Activated T-helper 2 cell treated with anti-CD3 and anti-CD28 coated beads, Interferon-gamma antibody, Interleukin-2, Interleukin-4, amounts not matched to agents 10 μg/mL and 5 μg/mL and 100 μg/mL, durations not matched to agents 14 hours and 24 hours and 36 hours (primary cell): ENCODE measurements around the gene PRKAG2. TPM values are rescaled to one million over a fixed set of nuclear protein-coding genes. Genes with fewer than 3 reads are reported as not detected.

Source experiments
- DNase-seq: peaks from one replicate; pipeline ENCODE4 v3.0.0; 2021; ENCODE audit warnings: low spot score
- H3K27ac Mint-ChIP-seq: one replicate; pipeline ENCODE4 v1.8.0; 2021; ENCODE audit warnings: mixed read lengths
- H3K27me3 Mint-ChIP-seq: one replicate; pipeline ENCODE4 v1.8.0; 2021; ENCODE audit warnings: low read depth, mixed read lengths
- H3K36me3 Mint-ChIP-seq: one replicate; pipeline ENCODE4 v1.8.0; 2021; ENCODE audit warnings: low read depth, mixed read lengths
- H3K4me1 Mint-ChIP-seq: one replicate; pipeline ENCODE4 v1.8.0; 2021; ENCODE audit warnings: low read depth, mixed read lengths
- H3K4me3 Mint-ChIP-seq: one replicate; pipeline ENCODE4 v1.8.0; 2021; ENCODE audit warnings: low read depth, mild to moderate bottlenecking, moderate library complexity, mixed read lengths
- H3K9me3 Mint-ChIP-seq: one replicate; pipeline ENCODE4 v1.8.0; 2021; ENCODE audit warnings: mixed read lengths
- intact Hi-C: fragments of 100-400 bp; cut with micrococcal nuclease; formaldehyde crosslinking; loops from one replicate; pipeline ENCODE4 v1.15.1; 2023
- total RNA-seq: library from RNA; stranded (reverse); gene quantifications from 2 replicates; pipeline ENCODE4 v1.2.3, GENCODE V29; 2022

Gene PRKAG2
- total RNA-seq, 1 donor from 2014 or later: 14.9 TPM

GRCh38 chr7:151716323-151716722 is 160.6 kb downstream of the PRKAG2 start:
- intact Hi-C loops: no loop called here
- no peaks in the 10 kb centered on the region for H3K9me3 Mint-ChIP-seq
- H3K27ac Mint-ChIP-seq: no peak overlapping the region
- no peak overlapping the region for H3K4me3 Mint-ChIP-seq
- H3K36me3 Mint-ChIP-seq: no peaks in the 10 kb centered on the region
- DNase-seq: no peak
- H3K27me3 Mint-ChIP-seq: no peaks in the 10 kb centered on the region
- peaks cover 5% of the 10 kb centered on the region for H3K4me1 Mint-ChIP-seq

GRCh38 chr7:151715666-151716315 is 161.1 kb downstream of the PRKAG2 start:
- intact Hi-C loops: no loop called here
- peaks cover 5% of the 10 kb centered on the region for H3K4me1 Mint-ChIP-seq
- no peaks in the 10 kb centered on the region for H3K36me3 Mint-ChIP-seq
- H3K27me3 Mint-ChIP-seq: no peaks in the 10 kb centered on the region
- no peak overlapping the region for H3K27ac Mint-ChIP-seq
- no peak overlapping the region for H3K4me3 Mint-ChIP-seq
- no peak for DNase-seq
- no peaks in the 10 kb centered on the region for H3K9me3 Mint-ChIP-seq

GRCh38 chr7:151714201-151714600 is 162.7 kb downstream of the PRKAG2 start:
- DNase-seq: no peak
- Mint-ChIP-seq H3K4me3 (no peak overlapping the region), H3K4me1 (peaks cover 5% of the 10 kb centered on the region), H3K27ac (no peak overlapping the region), H3K9me3 (no peaks in the 10 kb centered on the region), H3K36me3 (no peaks in the 10 kb centered on the region), H3K27me3 (no peaks in the 10 kb centered on the region)
- intact Hi-C loops: no loop called here

- Mint-ChIP-seq H3K27me3 (no peaks in the 10 kb centered on the region), H3K9me3 (no peaks in the 10 kb centered on the region), H3K4me3 (no peak overlapping the region), H3K4me1 (peaks cover 5% of the 10 kb centered on the region), H3K36me3 (no peaks in the 10 kb centered on the region), H3K27ac (no peak overlapping the region)
- DNase-seq: no peak
- intact Hi-C loops: no loop called here
Observed at GRCh38 chr7:151712810-151713125, 164.1 kb downstream of the PRKAG2 start.

DNA sequence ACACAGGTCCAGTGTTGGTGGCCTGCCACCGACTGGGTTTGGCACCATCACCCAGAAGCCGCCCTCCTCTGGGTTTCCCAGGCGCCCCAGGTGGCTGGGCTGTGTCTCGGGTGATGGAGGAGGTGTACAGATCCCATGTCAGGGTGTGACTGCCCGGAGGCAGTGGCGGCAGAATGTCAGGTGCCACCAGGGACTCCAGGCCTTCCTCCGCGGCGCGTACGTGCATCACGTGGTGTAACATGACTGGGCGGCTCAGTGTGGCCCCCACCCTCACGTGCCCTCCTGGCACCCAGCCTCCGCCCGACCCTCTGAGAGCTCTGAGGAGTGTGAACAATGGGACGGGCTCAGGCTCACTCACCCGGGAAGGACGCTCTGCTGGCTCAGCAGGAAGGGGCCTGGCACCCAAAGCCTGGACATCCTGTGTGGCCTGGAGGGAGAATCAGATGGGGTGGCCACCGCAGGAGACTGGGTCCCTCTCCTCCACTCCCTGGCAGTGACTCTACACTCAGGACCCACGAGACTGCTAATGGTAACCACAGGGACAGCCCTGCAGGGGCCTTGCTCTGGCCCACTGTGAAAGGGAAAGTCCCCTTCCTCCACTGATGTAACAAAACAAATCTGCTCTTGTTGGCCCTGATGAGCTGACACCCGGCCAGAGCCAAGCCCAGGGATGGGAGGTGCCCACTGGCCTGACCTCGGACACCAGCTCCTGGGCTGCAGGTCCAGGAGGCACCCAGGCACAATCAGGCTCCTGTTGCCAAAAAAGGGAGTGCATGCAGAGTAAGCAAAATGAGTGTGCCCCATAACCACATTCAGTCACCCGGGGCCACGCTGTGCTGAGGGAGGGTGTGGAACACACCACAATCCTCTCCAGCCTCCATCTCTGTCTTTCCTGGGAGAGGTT is 164.8 kb downstream of the PRKAG2 start:
- Mint-ChIP-seq H3K27ac (no peak overlapping the region), H3K4me1 (peaks cover 5% of the 10 kb centered on the region), H3K4me3 (no peak overlapping the region), H3K36me3 (no peaks in the 10 kb centered on the region), H3K9me3 (no peaks in the 10 kb centered on the region), H3K27me3 (no peaks in the 10 kb centered on the region)
- DNase-seq: no peak
- intact Hi-C loops: no loop called here

GRCh38 chr7:151711435-151711872 is 165.5 kb downstream of the PRKAG2 start:
- H3K36me3 Mint-ChIP-seq: no peaks in the 10 kb centered on the region
- H3K27me3 Mint-ChIP-seq: no peaks in the 10 kb centered on the region
- H3K27ac Mint-ChIP-seq: no peak overlapping the region
- H3K4me1 Mint-ChIP-seq: peaks cover 5% of the 10 kb centered on the region
- H3K4me3 Mint-ChIP-seq: no peak overlapping the region
- H3K9me3 Mint-ChIP-seq: no peaks in the 10 kb centered on the region
- no peak for DNase-seq
- intact Hi-C loops: no loop called here

DNA sequence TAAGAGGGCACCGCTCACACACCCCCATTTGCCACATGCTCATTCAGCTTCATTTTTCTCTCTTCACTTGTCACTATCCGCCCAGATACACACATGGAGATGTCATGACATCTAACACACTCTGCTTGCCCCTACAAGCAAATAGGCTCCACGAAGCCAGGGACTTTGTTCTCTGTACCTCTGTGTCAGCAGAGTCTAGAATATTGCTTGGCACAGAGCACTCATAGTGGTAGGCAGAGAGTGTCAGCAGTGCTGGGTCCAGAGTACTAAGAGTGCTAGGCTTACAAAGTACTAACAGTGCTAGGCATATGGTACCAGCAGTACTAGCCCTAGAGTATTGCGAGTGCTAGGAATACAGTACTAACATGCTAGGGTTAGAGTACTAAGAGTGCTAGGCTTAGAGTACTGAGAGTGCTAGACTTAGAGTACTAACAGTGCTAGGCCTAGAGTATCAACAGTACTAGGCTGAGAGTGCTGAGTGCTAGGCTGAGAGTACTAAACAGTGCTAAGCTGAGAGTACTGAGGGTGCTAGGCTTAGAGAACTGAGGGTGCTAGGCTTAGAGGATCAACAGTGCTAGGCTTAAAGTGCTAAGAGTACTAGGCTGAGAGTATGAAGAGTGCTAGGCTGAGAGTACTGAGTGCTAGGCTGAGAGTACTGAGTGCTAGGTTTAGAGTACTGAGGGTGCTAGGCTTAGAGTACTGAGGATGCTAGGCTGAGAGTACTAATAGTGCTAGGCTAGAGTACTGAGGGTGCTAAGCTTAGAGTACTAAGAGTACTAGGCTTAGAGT is 166.1 kb downstream of the PRKAG2 start:
- Mint-ChIP-seq H3K27me3 (no peaks in the 10 kb centered on the region), H3K4me1 (peaks cover 5% of the 10 kb centered on the region), H3K4me3 (no peak overlapping the region), H3K9me3 (no peaks in the 10 kb centered on the region), H3K27ac (no peak overlapping the region), H3K36me3 (no peaks in the 10 kb centered on the region)
- no peak for DNase-seq
- intact Hi-C loops: no loop called here

GRCh38 chr7:151710121-151710640 is 166.7 kb downstream of the PRKAG2 start:
- Mint-ChIP-seq H3K4me3 (no peak overlapping the region), H3K4me1 (peaks cover 8% of the 10 kb centered on the region), H3K27ac (no peak overlapping the region), H3K27me3 (no peaks in the 10 kb centered on the region), H3K9me3 (no peaks in the 10 kb centered on the region), H3K36me3 (no peaks in the 10 kb centered on the region)
- intact Hi-C loops: no loop called here
- no peak for DNase-seq

DNA sequence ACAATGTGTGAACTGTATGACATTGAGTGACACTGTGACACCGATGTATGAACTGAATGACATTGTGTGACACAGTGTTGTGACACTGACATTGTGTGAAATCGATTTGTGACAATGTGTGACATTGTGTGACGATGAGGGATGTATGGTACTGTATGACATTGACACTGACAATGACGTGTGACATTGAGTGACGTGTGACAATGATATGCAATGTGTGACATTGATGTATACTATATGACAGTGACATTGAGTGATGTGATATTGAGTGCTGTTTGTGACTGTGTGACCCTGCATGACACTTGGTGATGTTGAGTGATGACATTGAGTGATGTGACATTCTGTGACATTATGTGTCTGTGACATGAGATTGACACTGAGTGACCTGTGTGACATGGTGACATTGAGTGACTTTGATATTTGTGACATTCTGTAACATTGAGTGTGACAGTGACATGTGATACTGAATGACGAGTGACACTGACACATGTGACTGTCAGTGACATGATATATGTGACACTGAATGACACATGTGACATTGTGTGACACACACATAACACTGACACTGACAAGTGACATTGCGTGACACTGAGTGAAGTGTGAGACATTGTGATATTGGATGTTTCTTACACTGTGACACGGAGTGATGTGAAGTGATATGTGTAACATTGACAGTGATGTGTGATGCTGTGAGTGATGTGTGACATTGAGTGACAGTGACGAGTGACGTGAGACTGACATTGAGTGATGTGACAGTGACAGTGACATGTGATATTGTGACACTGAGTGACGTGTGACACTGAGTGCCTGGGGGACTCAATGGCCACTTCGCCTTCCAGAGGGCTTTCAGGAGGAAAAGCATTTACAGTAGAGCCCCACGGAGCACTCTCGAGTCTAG is 167.5 kb downstream of the PRKAG2 start:
- no peaks in the 10 kb centered on the region for H3K36me3 Mint-ChIP-seq
- no peaks in the 10 kb centered on the region for H3K9me3 Mint-ChIP-seq
- H3K4me1 Mint-ChIP-seq: peaks cover 8% of the 10 kb centered on the region
- no peaks in the 10 kb centered on the region for H3K27me3 Mint-ChIP-seq
- H3K27ac Mint-ChIP-seq: no peak overlapping the region
- no peak for DNase-seq
- intact Hi-C loops: no loop called here
- no peak overlapping the region for H3K4me3 Mint-ChIP-seq

DNA sequence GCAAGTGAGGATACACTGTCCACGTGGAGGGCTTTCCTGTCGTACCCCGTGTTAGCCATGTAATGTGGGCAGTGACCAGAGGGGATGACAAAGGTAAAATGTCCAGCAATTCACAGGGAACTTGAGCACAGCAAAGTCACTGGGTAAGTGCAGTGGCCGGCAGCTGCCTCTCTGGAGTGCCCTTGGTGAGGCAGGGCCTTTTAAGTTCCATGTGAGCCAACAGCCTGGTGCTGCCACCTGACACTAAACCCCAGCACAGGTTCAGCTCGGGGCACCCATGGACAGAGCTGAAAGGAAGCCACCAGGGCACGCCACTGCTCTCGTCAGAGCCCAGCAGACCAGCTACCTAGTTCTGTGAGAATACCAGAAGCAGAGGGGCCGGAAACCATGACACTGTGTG is 168.3 kb downstream of the PRKAG2 start:
- Mint-ChIP-seq H3K4me3 (no peak overlapping the region), H3K9me3 (no peaks in the 10 kb centered on the region), H3K4me1 (peaks cover 8% of the 10 kb centered on the region), H3K27me3 (no peaks in the 10 kb centered on the region), H3K36me3 (no peaks in the 10 kb centered on the region), H3K27ac (no peak overlapping the region)
- DNase-seq: no peak
- intact Hi-C loops: no loop called here

- DNase-seq: no peak
- Mint-ChIP-seq H3K9me3 (no peaks in the 10 kb centered on the region), H3K4me3 (no peak overlapping the region), H3K4me1 (peaks cover 8% of the 10 kb centered on the region), H3K27ac (no peak overlapping the region), H3K36me3 (no peaks in the 10 kb centered on the region), H3K27me3 (no peaks in the 10 kb centered on the region)
- intact Hi-C loops: no loop called here
Observed at GRCh38 chr7:151707757-151708156, 169.2 kb downstream of the PRKAG2 start.

DNA sequence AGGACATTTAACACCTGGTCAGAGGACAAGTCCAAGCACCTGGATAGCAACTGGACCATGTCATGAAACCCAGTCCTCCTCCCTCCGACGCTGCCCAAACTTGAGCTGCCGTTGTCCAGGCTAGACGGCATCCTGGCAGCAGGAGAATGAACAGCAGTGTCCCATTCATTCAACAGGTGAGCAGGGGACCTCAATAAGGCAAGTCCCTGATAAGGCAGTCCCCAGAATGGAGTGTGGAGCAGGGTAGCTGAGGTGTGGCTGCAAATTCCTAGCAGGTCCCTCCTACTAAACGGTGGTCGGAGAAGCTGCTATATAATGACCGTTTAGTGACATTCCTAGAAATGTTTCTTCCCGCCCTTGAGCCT is 169.8 kb downstream of the PRKAG2 start:
- Mint-ChIP-seq H3K4me3 (no peak overlapping the region), H3K27me3 (no peaks in the 10 kb centered on the region), H3K9me3 (no peaks in the 10 kb centered on the region), H3K27ac (no peak overlapping the region), H3K4me1 (peaks cover 4% of the 10 kb centered on the region), H3K36me3 (no peaks in the 10 kb centered on the region)
- intact Hi-C loops: no loop called here
- DNase-seq: no peak
